GM21367 (cell line): Measurements from ENCODE around the gene OXSM.
A peak's percentile ranks its signal among the peaks of the same experiment; 100 is the strongest.

Experiments
- ATAC-seq: cut with Tn5 transposase; IDR thresholded peaks from one replicate; pipeline ENCODE4 v1.9.1; 2021; ENCODE audit not compliant: unreplicated experiment

Gene OXSM

DNA sequence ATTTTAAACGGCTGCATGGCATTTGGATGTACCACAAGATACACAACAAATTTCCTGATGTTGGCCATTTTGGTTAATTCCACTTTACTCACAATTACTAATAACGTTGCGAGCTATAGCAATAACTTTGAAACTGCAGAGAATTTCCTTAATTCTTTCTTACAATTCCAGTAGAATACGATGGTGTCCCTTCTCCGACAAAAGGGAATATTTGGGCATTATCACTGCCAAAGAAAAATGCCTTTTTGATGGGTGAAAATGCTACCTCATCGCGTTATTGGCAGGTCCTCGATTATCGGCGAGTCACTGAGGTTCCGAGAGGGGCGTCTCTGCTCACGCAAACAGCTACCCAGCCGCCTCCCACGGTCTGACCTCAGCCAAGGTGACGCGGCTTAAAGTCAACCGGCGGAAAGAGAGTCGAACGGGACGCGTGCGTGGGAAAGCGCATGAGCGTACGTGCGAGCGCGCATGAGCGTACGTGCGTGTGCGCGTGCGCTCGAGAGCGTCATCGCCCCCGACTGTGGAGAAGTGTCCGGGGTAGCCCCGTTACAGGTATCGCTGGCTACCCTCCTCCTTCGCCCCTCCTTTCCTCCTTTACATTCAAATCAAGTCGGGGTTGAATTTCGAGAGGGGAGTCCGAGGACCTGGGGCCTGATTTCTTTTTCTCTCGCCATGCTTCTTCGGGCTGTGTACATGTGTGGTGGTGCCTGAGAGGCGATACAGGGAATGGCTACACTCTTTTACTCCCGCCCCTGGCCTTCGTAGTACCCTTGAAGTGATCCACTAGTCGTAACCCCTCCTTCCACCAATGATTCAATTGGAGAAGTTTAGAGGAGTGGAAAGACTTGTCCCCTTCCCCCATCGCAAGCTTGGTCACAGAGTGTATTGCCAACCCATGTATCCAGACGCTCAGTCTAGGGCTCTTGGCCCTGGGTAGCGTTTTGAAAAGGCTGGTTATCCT, at the start of gene OXSM:
TSS of gene OXSM (plus strand) at position 495 of the 961 bp plus-strand sequence. CDS start 931 bp downstream, outside the sequence.
- peak; percentile 89 for ATAC-seq

DNA sequence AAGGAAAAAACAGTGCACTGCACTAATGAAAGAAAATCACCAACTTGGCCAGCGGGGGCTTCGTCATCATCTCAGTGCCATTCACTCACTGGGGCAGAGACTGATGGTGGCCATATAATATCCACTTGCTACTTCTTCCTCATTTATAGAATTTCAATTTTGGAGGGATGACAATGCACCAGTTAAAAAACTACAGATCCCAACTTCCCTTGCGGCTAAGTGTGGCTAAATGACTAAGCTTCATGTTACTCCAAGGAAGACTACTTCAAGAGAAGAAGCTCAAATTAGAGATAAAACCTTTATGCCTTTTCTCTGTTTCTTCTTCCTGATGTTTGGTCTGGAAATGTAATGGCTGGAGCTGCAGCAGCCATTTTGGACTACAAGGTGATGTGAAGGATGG, 45.4 kb upstream of the OXSM start:
- no peak for ATAC-seq

GRCh38 chr3:25747033-25747432, 42.9 kb upstream of the OXSM start:
- ATAC-seq: no peak

GRCh38 chr3:25748189-25748588, 41.7 kb upstream of the OXSM start:
- no peak for ATAC-seq

DNA sequence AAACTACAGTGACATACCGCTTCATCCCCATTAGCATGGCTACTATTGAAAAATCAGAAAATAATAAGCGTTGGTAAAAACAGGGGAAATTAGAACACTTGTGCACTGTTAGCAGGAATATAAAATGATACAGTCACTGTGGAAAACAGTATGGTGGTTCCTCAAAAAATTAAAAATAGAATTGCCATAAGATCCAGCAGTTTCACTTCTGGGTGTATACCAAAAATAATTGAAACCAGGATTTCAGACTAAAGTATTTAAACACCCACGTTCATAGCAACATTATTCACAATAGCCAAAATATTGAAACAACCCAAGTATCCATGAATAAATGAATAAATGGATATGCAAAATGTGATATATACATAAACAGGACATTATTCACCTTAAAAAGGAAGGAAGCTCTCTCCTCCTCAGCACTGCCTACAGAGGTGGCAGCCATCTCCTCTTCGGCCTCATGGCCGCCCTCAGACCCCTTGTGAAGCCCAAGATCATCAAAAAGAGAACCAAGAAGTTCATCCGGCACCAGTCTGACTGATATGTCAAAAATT, 40.8 kb upstream of the OXSM start:
- ATAC-seq: no peak

DNA sequence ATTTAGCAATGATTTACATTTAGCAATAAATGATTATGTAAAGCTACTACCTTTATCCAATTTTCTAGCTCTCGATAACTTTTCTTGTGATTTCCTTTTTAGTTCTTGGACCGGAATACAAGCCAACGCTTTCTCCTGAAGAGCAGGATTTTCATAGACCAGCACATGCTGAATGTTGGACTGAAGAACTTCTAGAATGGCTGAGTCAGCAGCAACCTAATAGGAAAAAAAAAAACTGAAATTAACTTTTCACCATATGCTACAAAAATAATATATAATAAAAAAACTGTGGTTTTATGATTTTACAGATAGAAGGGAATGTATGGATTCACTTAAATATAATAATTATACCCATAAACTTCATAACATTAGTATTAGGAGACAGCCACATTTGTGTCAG, 38.8 kb upstream of the OXSM start:
- ATAC-seq: no peak

DNA sequence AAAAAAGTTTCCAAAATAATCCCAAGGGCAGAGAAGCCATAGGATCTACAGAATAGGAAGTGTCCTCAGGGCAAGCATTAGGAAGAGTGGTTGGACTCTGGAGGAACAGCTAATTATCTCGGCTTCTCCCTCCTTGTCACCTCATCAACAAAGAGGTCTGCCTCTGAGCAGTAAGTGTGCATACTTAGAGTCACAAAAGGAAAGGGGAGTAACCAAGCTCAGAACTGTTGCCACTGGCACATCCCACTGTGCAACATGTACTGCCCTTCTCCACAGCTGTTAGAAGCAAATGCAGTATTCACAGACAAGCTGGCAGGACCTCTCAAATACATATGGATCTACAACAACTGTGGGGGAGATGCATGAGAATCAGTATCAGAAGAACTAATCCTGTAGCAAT, 38.2 kb upstream of the OXSM start:
- ATAC-seq: no peak

DNA sequence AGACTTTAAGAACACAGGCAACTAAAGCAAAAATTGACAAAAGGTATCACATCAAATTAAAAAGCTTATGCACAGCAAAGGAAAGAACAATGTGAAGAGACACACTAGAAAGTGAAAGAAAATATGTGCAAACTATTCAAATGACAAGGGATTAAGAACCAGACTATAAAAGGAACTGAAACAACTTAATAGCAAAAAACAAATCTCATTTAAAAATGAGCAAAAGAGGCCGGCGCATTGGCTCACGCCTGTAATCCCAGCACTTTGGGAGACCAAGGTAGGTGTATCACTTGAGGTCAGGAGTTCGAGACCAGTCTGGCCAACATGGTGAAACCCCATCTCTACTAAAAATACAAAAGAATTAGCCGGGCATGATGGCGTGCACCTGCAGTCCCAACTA, 21.0 kb upstream of the OXSM start:
- peak; percentile 90 for ATAC-seq

- no peak for ATAC-seq
These were observed 14.0 kb upstream of the OXSM start for GRCh38 chr3:25775936-25776335.

GRCh38 chr3:25780618-25781017, 9.3 kb upstream of the OXSM start:
- no peak for ATAC-seq

- ATAC-seq: no peak
These were observed 8.6 kb upstream of the OXSM start for GRCh38 chr3:25781145-25781757.

- ATAC-seq: peak; percentile 64
These were observed 7.9 kb upstream of the OXSM start for GRCh38 chr3:25781758-25782594.

GRCh38 chr3:25782636-25782937, 7.3 kb upstream of the OXSM start:
- ATAC-seq: no peak

DNA sequence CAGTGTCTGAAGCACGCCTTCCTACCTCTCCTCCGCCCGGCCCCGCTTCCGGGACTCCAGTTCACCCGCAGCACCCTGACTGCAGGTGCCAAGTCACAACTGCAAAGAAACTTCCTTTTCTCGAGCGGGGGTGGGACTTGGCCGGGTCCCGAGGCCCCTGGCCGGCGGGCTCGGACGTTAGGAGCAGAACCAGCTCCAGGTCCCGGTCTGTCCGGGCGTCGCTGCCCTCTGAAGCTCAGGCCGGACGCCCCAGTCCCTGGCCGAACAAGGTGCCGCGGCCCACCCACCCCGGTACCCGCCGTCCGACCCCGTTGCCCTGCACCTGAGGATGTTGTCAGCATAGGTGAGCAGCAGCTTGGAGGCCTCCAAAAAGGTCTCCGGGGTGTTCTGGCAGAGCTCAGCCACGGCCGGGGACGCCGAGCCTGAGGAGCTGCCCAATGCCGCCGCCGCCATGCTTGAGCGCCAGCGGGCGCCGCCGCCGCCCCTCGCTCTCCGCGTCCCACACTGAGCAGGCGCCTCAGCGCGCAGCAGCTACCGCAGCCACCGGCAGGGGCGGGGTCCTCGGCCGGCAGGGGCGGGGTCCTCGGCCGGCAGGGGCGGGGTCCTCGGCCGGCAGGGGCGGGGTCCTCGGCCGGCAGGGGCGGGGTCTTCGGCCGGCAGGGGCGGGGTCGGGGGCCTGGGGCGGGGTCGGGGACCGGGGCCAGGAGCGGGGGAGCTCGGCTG, 6.8 kb upstream of the OXSM start, which contains the start of gene NGLY1:
TSS of gene NGLY1 (minus strand) at position 506 of the 723 bp plus-strand sequence. CDS start at position 453, 53 bp downstream.
- peak; percentile 60 for ATAC-seq

- peak; percentile 21 for ATAC-seq
These were observed 6.0 kb upstream of the OXSM start for GRCh38 chr3:25783661-25784512.

DNA sequence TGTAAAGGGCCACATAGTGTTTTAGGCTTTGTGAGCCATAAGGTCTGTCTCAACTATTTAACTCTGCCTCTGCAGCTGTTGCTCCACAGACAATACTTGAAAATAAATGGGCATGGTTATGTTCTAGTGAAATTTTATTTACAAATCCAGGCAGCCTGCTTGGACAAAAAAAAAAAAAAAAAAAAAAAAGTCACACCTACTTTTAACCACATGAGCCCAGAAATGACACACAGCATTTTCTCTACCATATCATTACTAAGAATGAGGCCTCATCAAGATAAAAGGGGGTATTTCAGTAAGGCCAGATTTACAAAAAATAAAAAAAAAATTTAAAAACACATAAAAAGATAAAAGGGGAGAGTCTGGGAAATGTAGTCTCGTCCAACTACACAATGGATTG, 4.9 kb upstream of the OXSM start:
- ATAC-seq: no peak

DNA sequence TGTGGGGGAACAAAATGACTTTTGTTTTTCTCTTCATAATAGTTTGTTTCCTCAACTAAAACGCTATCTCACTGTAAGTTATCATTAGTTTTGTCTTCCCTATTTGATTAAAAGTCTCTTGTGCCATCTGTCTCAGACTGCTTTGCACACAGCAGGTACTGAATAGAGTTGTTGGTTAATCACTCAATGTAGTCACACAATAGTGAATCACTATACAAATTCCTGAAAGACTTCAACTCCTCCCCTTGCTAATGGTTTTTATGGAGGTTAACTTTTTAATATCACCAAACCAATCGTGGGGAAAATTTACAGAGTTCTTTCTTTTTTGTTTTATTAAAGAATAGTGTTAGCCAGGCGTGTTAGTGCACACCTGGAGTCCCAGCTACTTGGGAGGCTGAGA, 4.1 kb upstream of the OXSM start:
- ATAC-seq: no peak

DNA sequence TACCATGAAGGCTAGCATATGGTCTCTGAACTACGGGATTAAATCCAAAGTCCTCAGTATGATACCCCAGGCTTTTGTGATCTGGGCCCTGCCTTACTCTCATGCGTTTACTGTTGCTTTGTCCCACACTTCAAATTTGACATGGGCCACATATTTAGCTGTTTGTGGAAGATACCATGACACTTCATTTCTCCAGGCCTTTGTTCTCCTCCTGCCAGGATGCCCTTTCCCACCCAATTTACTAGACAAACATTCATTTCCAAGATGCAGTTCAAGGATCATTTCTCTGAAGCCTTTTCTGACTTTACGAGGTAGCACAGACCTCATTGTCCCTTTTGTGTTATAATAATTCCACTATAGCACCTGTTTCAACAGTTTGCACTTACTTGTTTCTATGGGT, 2.2 kb upstream of the OXSM start:
- ATAC-seq: no peak

DNA sequence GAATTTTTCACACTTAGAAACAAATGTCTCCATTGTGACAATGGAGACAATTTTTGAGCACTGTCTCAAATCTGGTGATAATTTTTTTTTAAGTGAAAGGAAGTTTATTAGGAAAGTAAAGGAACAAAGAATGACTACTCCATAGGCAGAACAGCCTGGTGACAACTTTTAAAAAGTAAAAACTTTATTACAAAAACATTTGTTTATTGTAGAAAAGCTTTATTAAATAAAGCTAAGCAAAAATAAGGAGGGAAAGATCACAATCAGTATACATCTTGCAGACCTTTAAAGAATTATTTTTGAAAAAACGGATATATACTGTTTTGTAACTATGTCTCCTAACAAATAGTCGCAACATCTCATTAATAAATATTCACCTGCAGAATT, 688 bp upstream of the OXSM start:
- ATAC-seq: no peak

GRCh38 chr3:25801786-25802185, 11.9 kb downstream of the OXSM start:
- no peak for ATAC-seq
